Tongue (tissue), 2 donors: ENCODE results near the gene C14orf180. TPM values are rescaled to one million over a fixed set of nuclear protein-coding genes. Genes with fewer than 3 reads are reported as not detected.
A peak's percentile ranks its signal among the peaks of the same experiment; 100 is the strongest.

Source experiments
- DNase-seq: peaks from one replicate; pipeline ENCODE4 v3.0.0-alpha.2; 2015
- total RNA-seq: library from RNA; depleted of rRNA; stranded (reverse); fragments of >200 nt; gene quantifications from one replicate; pipeline ENCODE4 v1.2.3, GENCODE V29; 2014

C14orf180 gene
- total RNA-seq, 1 donor from 2014 or later = 3.3 TPM

GRCh38 chr14:104594310-104595046 is 14.9 kb downstream of the C14orf180 start:
- no peak for DNase-seq

GRCh38 chr14:104595116-104595675 is 15.6 kb downstream of the C14orf180 start:
- DNase-seq = no peak

DNA sequence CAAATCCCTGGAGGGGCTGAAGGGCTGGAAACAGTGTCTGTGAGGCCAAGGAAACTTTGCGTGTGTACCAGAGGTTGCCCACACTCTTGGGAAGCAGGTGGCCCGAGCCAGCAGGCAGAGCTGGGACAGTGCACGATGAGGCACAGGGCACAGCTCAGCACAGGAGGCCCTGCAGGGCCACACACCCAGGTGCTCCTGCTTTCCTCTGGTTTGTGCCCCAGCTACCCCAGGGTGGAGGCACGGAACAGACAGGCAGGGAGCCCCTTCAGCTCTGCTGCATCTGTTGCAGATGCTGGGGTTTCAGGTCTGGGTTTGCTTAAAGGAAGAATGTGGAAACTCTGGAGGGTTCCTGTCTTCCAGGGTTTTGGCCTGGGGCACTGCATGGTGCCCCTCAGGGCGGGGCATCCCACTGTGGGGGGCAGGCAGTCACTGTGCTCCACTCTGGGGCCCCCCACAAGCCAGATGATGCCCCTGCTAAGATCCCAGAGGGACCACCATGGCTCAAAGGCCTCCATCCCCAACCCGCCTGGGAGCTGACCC is 16.4 kb downstream of the C14orf180 start:
- DNase-seq = no peak

GRCh38 chr14:104596451-104596918 is 16.9 kb downstream of the C14orf180 start:
- DNase-seq = no peak

DNA sequence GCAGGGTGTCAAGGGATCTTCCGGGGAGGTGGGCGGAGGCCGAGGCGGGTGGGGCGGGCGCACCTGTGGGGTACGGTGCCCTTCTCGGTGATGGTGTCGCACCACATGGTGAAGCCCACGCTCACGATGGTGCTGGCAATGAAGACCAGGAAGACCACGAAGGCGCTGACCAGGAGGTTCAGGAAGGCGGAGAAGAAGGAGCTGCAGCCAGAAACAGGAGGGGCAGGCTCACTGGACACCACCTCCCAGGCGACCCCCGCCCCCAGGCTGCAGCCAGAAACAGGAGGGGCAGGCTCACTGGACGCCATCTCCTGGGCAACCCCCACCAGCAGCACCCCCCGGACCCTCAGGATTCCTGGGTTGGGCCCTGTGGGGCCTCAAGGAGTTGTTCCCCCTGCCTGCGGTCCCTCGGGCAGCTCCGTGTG is 17.4 kb downstream of the C14orf180 start:
- DNase-seq = no peak

- DNase-seq = no peak
Observed at GRCh38 chr14:104597576-104597975, 18.0 kb downstream of the C14orf180 start.

DNA sequence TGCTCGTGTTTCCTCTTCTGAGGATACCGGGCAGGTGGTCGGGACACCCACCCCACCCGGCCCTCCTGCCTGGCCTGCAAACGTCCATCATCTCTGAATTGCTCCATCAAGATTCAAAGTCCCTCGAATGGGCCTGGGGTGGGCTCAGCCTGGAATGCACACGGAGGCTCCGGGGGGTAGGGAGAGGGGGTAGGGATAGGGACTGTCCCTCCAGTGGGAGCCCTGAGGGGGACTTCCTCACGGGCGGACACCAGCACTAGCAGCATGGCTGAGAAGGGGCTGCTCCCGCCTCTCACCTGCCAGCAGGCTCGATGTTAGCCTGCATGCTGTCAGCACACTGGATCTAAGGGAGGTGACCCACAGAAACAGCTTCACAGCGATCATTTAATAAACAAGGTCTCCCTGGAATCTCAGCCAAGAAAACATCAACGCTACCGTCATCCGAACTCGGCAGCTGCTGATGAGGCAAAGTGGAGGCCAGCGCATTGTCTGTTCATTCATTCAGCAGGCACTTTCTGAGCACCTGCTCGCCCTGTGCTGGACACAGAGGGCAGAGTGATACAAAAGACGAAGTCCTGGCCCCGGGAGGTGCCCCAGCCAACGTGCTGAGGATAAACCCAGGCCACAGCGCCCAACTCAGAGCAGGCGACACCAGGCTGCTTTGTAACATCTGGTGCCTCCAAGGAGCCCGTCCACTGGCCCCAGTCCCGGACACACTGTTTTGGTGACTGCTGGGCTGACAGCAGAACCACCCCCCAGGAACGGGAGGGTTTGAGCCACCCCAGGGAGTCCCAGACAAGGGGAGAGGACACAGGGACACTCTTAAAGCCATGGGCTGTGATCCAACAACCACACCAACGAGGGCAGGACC is 18.7 kb downstream of the C14orf180 start:
- peak; percentile 85 for DNase-seq

DNA sequence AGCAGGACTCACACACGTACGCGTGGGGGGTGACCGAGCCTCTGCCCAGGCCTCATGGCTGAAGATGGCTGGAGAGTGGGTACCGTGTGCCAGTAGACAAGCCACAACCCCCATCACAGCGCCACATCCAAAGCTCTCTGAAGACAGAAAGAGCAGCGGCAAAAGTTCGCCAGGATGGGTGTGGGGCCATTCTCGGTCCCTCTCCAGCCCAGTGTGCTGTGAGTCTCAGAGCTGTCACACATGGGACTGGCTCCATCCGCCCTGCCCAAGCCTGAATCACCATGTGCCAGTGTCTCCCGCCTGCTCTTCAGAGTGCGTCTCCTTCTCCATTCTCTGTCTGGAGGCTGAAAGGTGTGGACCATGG is 19.3 kb downstream of the C14orf180 start:
- DNase-seq = no peak

- no peak for DNase-seq
Observed at GRCh38 chr14:104599446-104599845, 19.9 kb downstream of the C14orf180 start.

- peak; percentile 80 for DNase-seq
Observed at GRCh38 chr14:104600141-104600643, 20.6 kb downstream of the C14orf180 start.

DNA sequence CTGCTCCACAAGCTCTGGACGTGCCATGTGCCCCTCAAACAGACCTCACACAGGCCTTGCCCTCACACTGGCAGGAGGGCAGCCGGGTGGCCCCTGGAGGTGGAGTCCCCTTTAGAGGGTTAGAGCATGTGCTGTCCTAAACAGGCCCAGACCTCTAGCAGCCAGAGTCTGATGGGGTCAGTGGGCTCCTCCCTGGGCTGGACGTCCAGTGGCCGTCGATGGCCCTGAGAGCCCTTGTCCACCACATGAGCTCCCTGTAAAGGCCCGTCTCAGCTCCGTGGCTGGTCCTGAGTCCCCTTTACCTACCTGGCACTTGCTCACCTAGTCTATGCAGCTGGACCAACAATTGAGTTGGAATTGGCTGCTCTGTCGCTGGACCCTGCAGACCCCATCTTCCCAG is 21.2 kb downstream of the C14orf180 start:
- no peak for DNase-seq

GRCh38 chr14:104601786-104602185 is 22.2 kb downstream of the C14orf180 start:
- no peak for DNase-seq

GRCh38 chr14:104602315-104602932 is 22.9 kb downstream of the C14orf180 start:
- DNase-seq = no peak

GRCh38 chr14:104602933-104603325 is 23.4 kb downstream of the C14orf180 start:
- no peak for DNase-seq

- no peak for DNase-seq
Observed at GRCh38 chr14:104603711-104604401, 24.3 kb downstream of the C14orf180 start.

DNA sequence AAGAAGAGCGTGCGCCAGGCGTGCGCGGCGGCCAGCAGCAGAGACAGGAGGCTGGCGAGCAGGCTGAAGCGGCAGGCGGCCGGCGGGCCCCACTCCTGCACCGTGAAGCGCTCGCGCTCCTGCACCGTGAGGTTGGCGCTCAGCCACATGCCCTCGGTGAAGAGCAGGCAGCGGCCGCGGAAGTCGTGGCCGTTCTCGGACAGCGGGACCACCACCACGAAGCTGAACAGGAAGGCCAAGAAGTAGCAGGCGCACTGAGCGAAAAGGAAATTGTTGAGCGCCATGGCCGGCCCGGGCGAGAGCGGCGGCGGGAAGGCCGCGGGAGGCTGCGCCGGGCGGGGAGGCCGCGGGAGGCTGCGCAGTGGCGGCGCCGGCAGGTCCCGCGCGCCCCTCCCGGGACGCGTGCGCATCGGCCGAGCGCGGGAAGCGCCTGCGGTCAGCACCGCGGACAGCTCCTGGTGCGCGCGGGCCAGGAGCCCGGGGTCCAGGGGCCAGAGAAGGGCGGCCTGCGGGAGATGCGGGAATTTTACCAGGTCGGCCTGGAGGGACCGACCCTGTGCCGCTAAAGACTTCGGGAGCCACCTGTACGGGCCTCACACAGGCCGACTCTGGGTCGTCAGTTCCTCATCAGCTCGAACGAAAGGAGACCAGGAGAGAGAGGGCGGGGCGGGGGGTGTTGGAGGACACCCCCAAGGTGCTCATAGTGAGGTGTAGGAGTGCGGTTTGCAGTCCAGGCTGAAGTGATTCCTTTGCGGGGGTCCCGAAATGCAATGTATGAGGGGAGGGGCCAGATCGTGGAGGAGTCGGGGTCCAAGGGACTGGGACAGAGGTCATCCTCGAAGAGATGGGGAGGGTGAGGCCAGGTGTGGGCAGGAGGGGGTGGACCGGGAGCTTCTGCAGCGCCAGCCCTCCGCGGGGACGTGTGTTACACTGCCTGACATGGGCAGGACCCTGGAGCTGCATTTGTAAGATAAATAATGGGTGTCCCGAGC is 25.2 kb downstream of the C14orf180 start, which contains the start of gene TMEM179:
TMEM179 (minus strand) TSS at position 315 of the 992 bp plus-strand sequence; CDS start at position 284, 31 bp downstream.
- DNase-seq = peak; percentile 77

GRCh38 chr14:104609666-104610065 is 30.1 kb downstream of the C14orf180 start:
- DNase-seq = no peak

- no peak for DNase-seq
Observed at GRCh38 chr14:104610749-104611310, 31.3 kb downstream of the C14orf180 start.

- no peak for DNase-seq
Observed at GRCh38 chr14:104611881-104612280, 32.3 kb downstream of the C14orf180 start.
